GM21515 (cell line): Measurements from ENCODE around the gene BATF3.

Source experiments
- ATAC-seq: cut with Tn5 transposase; IDR thresholded peaks from one replicate; pipeline ENCODE4 v1.9.1; 2021; ENCODE audit not compliant: unreplicated experiment

The BATF3 gene

GRCh38 chr1:212710566-212710965, 10.9 kb upstream of the BATF3 start:
- ATAC-seq: no peak

- ATAC-seq: no peak
These were observed 4.4 kb upstream of the BATF3 start for GRCh38 chr1:212703991-212704564.

- ATAC-seq: no peak
These were observed 3.0 kb upstream of the BATF3 start for GRCh38 chr1:212702672-212703071.

DNA sequence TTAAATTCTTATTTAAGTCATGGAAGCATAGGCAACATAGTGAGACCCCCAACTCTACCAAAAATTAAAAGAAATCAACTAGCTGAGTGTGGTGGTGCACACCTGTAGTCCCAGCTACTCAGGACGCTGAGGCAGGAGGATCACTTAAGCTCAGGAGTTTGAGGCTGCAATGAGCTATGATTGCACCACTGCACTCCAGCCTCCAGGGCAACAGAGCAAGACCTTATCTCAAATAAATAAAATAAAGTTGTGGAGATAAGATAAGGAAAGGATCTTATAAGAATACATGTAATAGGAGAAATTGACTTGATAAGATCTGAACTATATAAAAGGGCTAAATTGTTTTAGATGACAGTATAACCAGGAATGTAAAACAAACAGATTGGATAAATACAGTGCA, 2.3 kb upstream of the BATF3 start:
- ATAC-seq: no peak

DNA sequence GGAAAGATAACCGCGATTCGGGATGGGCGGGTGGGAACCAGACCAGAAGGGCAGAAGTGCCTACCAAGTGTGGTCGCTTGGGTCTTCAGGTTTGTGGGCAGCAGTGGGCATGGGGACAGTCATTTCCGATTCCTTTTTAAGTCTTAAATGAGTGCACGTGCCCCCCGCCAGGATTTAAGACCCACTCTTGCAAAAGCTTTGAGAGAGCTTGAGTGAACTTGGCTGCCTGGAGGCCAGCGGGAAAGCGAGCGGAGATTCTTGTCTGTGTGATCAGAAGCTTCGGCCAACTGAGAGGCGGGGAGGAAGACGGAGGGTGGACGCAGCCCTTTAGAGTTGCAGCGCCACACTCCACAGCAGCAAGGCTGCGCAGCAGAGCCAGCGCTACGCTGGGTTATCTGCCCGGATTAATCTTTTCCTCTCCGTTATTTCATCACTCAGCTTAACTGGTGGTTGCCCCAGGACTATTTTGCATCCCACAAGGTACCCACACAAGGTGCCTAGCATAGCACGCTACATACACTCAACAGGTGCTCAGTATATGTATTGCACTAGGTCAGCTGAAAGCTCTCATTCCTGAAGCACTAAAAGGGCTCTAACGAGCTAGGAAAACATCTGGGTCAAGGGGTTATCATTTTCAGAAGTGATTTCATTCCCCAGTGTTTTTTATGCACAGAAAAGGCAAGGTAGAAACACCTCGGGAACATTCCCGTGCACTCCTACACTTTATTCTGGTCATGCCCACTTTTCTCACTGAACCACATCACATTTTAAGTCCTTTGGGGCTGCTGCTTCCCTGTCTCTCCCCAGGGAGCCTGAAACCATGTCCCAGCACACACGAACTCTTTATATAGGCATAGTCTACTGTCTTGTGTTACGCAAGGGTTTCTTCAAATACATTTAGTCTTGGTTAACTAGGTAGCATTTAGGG, 1.5 kb upstream of the BATF3 start:
- no peak for ATAC-seq

DNA sequence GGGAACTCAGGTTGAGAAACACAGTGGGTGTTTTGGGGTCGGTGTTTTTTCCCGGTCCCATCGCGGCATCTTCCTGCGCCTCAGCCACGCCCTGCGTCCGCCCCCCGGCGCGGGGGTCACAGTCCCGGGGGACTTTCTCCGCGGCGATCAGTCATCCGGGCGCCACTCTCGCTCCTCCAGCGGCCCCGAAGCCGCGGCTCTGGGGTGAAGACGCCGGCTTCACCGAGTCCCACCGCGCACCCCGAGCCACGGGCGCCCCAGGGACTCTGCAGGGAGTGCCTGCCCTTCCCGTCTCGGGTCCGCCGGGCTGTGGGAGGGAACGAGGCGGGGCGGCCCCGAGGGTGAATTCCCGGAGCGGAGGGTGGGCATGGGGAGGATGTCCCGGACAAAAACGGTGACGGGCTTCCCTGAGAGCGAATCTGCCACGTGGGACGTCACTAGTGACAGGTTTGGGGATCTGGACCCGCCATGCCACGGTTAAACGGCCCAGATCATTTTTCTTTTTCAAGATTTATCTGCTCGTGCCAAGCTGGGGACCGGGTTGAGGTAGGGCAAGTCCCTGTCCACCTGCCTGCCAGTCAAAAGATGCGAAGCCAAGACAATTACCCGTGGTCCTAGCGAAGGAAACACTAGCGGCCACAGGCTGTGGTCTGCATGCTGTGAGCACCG, 717 bp upstream of the BATF3 start:
- ATAC-seq: no peak

DNA sequence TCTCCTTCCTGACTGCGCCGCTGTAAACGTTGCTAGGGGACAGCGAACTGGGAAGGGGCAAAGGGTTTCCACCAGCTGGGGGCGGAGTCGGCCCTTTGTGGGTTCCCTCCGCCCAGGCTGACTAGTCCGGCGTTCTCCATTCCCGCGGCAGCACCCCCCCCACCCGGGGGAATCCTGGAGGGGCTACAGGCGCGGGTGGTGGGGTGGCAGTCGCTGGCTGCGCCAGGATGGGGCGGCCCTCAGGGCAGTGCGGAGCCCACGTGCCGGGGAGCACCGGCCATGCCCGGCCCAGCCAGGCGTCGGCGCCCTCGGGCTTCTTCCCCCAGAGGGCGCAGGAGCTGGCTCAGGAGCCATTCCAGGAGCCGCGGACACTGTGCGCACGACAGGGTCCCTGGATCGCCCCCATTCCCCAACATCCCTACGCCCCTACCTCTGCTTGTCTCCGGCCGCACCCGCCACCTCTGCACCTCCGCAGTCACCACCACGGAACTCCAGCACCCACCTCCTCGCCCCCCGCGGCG, 476 bp downstream of the BATF3 start:
- peak; percentile 50 for ATAC-seq

DNA sequence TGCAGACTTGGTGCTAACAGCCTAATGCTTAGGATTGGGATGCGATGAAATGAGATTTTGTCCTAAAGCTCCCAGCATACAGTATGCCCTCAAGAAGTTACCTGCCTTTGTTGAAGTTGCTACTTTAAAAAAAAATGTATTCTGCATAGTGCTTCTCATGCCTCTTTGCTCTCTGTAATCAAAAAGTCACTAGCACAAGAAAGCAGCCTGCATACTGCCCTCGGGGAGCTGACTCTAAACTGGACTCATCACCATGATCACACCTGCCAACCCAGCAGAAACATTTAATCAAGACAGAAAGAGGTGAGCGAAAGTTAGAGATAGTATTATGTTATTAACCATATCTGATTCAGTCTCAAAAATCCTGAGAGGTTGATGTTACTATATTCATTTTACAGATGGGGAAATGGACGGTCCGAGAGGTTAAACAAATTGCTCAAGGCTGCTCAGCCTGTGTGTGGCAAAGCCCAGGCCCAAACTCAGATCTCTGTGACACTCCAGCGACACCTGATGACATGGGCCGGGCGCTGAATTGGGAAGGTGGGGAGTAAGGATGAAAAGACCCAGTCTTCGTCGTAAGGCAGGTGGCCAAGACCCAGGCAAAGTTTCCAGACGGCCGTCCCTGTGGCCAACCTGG, 1.1 kb downstream of the BATF3 start:
- ATAC-seq: no peak

- ATAC-seq: no peak
These were observed 2.8 kb downstream of the BATF3 start for GRCh38 chr1:212696721-212697331.

- ATAC-seq: no peak
These were observed 6.6 kb downstream of the BATF3 start for GRCh38 chr1:212692774-212693644.

- no peak for ATAC-seq
These were observed 8.0 kb downstream of the BATF3 start for GRCh38 chr1:212691561-212692071.

GRCh38 chr1:212690816-212691403, 8.7 kb downstream of the BATF3 start:
- ATAC-seq: no peak

DNA sequence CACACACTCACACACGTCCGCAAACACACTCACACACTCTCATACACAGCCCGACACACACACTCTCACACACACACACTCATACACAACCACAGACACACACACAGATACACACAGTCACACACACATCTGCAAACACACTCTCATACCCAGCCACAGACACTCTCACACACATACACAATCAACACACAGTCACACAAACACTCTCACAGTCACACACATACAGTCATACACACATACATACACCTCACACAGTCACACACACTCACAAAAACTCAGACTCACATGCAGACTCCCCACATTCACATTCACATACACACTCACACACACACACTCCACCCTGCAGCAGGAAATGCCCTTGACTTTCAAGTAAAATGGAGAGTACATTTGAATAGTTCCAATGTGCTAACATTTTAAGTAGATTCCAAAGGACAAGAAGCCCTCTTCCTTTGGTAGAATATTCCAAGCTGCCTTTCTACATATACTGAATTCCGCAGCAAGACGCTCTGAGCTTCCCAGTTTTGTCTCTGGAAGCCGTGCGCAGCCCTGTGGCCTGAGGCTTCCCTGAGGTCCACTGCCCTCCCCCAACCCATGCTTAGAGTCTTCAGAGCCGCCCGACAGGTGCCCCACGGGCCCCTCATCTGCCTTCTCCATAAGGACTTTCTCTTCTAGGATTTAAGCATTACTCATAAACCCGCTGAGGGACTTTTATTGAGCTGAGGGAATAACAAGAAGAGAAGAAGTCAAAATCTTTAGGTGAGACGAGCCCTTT, 9.7 kb downstream of the BATF3 start:
- no peak for ATAC-seq

DNA sequence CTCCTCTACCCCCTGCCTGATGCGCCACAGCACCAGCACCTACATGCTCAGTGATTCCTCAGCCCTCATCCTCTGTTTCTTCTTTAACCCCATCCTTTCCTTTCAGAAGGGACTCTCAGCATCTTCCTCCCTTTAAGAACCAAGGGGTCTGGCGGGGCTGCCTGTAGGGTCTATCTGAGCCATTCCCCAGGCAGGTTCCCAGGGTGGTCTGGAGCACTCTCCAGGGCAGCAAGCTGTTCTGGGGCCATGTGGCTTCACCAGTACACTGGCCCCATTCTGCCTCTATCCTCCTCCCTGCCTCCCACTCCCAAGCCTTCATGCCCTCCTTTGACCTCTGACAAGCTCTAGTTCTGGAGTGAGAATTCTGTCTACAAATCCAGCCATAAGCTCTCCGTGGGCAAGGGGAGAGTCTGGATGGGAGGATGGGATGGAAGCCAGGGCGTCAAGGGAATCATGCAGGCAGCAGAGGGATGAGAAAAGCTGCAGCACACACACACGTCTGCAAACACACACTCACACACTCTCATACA, 10.4 kb downstream of the BATF3 start:
- ATAC-seq: no peak

GRCh38 chr1:212688341-212689047, 11.1 kb downstream of the BATF3 start:
- ATAC-seq: no peak

GRCh38 chr1:212687811-212688210, 11.8 kb downstream of the BATF3 start:
- ATAC-seq: no peak

DNA sequence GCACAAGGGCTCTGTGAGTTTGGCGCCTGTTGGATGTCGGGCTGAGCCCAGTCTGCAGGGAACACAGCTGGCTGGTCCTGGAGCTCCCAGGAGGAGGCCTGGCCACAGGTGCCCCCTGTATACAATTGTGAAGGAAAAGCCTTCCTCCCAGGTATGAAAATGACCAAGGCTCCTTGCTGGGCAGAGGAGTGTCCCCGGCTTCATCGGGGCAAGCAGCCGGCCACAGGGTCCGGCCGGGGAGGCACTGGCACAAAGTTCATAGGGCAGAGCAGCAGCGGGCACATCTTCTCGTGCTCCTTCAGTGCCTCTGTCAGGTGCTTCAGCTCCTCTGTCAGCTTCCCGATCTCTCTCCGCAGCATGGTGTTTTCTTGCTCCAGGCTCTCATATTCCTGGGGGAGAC, 13.0 kb downstream of the BATF3 start:
- ATAC-seq: no peak

DNA sequence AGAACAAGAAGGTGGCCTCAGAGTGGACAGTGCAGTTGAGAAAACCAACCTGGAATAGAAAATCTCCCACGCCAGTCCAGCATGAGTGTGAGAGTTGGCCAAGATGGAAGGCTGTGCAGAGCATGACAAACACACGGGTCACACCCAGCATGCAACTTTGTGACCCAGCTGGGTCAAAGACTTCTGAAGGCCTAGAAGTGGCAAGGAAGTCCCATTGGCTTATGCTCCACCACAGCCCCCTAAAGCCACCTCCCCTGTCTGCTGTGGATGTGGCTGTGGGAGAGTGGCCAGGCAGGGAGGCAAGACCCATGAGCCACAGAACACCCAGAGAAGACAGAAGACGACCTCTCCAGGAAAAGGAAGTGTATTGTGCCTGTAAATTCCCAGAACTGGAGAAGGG, 13.6 kb downstream of the BATF3 start:
- no peak for ATAC-seq
